ENCODE results near the gene GGCX. TPM values are rescaled to one million over a fixed set of nuclear protein-coding genes. Genes with fewer than 3 reads are reported as not detected.
A peak's percentile ranks its signal among the peaks of the same experiment; 100 is the strongest.

GGCX gene
- total RNA-seq, 3 donors from 2014 or later (not counting 1 experiment from before 2014, with no cell fraction given), result 21.3 to 21.7 (median 21.4) TPM

GRCh38 chr2:85584857-85585780 lies 23.8 kb upstream of the GGCX start:
- TF ChIP-seq CTCF (IDR thresholded peaks at IDR 0.05), result no peak
- peaks cover 33% of the 10 kb centered on the region for H3K4me1 ChIP-seq (ENCODE audit: control insufficient read depth, insufficient read depth, low read length)
- ATAC-seq, result peak; percentile 41 to 54 (median 52)
- peak overlapping the region; percentile 65 for H3K4me3 ChIP-seq (ENCODE audit: low read length)
- intact Hi-C loops (cut with micrococcal nuclease), result no loop called here
- H3K4me3 Mint-ChIP-seq, result peak overlapping the region; percentile 87
- no peaks in the 10 kb centered on the region for H3K27me3 Mint-ChIP-seq (ENCODE audit: low read depth in 2 of 2)
- no peaks in the 10 kb centered on the region for H3K9me3 Mint-ChIP-seq
- peak overlapping the region; percentile 62 for H3K27ac ChIP-seq (ENCODE audit: low read length)
- peaks cover 16% of the 10 kb centered on the region for H3K36me3 ChIP-seq (ENCODE audit: control insufficient read depth, insufficient read depth, low read length)
- DNase-seq, result peak in 1 of 2 donors; percentile 52
- H3K4me1 Mint-ChIP-seq, result peaks cover 34 to 48% of the 10 kb centered on the region in 2 donors
- 18% methylated on average over 7 of the region's 9 CpGs for WGBS (ENCODE audit: insufficient coverage)
- peak overlapping the region; percentile 79 to 87 for H3K27ac Mint-ChIP-seq
- H3K9me3 ChIP-seq (ENCODE audit: control insufficient read depth, insufficient read depth, low read length), result no peaks in the 10 kb centered on the region
- H3K27me3 ChIP-seq (ENCODE audit: control insufficient read depth, insufficient read depth, low read length), result no peaks in the 10 kb centered on the region
- H3K36me3 Mint-ChIP-seq, result no peaks in the 10 kb centered on the region

- WGBS (ENCODE audit: insufficient coverage), result 6% methylated on average over 52 of the region's 52 CpGs
- no peaks in the 10 kb centered on the region for H3K9me3 Mint-ChIP-seq
- intact Hi-C loops (cut with micrococcal nuclease), result no loop called here
These were observed 23.1 kb upstream of the GGCX start, which contains the start of gene VAMP5 for GRCh38 chr2:85584354-85584856. VAMP5 (plus strand) TSS chr2:85584431; CDS start chr2:85584491, 60 bp downstream.

GRCh38 chr2:85583667-85584353 lies 22.5 kb upstream of the GGCX start:
- Histone ChIP-seq H3K27ac (ENCODE audit: low read length) (peak overlapping the region; percentile 79), H3K36me3 (ENCODE audit: control insufficient read depth, insufficient read depth, low read length) (peaks cover 16% of the 10 kb centered on the region), H3K9me3 (ENCODE audit: control insufficient read depth, insufficient read depth, low read length) (no peaks in the 10 kb centered on the region), H3K4me1 (ENCODE audit: control insufficient read depth, insufficient read depth, low read length) (peaks cover 46% of the 10 kb centered on the region), H3K4me3 (ENCODE audit: low read length) (peak overlapping the region; percentile 58), H3K27me3 (ENCODE audit: control insufficient read depth, insufficient read depth, low read length) (no peaks in the 10 kb centered on the region)
- no peaks in the 10 kb centered on the region for H3K27me3 Mint-ChIP-seq (ENCODE audit: low read depth in 2 of 2)
- TF ChIP-seq CTCF (IDR thresholded peaks at IDR 0.05), result no peak
- intact Hi-C loops (cut with micrococcal nuclease), result no loop called here
- 16% methylated on average over 16 of the region's 16 CpGs for WGBS (ENCODE audit: insufficient coverage)
- H3K9me3 Mint-ChIP-seq, result no peaks in the 10 kb centered on the region
- DNase-seq, result peak; percentile 44 to 63
- H3K4me3 Mint-ChIP-seq, result peak overlapping the region; percentile 88
- H3K27ac Mint-ChIP-seq, result peak overlapping the region; percentile 85 to 87
- H3K36me3 Mint-ChIP-seq, result no peaks in the 10 kb centered on the region
- ATAC-seq, result peak; percentile 30 to 57 (median 42)
- H3K4me1 Mint-ChIP-seq, result peaks cover 42 to 59% of the 10 kb centered on the region in 2 donors

More at GRCh38 chr2:85584354-85584856, 23.1 kb upstream of the GGCX start, which contains the start of gene VAMP5:
- no peaks in the 10 kb centered on the region for H3K9me3 ChIP-seq (ENCODE audit: control insufficient read depth, insufficient read depth, low read length)
- TF ChIP-seq CTCF (IDR thresholded peaks at IDR 0.05), result no peak
- Mint-ChIP-seq H3K27ac (peak within 1 kb of the TSS; percentile 85 to 87), H3K4me3 (peak within 1 kb of the TSS; percentile 88), H3K4me1 (peaks cover 38 to 55% of the 10 kb centered on the region in 2 donors), H3K36me3 (no peaks in the 10 kb centered on the region), H3K27me3 (ENCODE audit: low read depth in 2 of 2) (no peaks in the 10 kb centered on the region)
- H3K4me3 ChIP-seq (ENCODE audit: low read length), result peak within 1 kb of the TSS; percentile 65
- H3K27me3 ChIP-seq (ENCODE audit: control insufficient read depth, insufficient read depth, low read length), result no peaks in the 10 kb centered on the region
- DNase-seq, result peak in 1 of 2 donors; percentile 71
- peak within 1 kb of the TSS; percentile 79 for H3K27ac ChIP-seq (ENCODE audit: low read length)
- ATAC-seq, result peak; percentile 74 to 80 (median 76)
- H3K4me1 ChIP-seq (ENCODE audit: control insufficient read depth, insufficient read depth, low read length), result peaks cover 40% of the 10 kb centered on the region
- H3K36me3 ChIP-seq (ENCODE audit: control insufficient read depth, insufficient read depth, low read length), result peaks cover 16% of the 10 kb centered on the region

Measured in natural killer cell (primary cell).